HL-60/S4 treated with retinoic acid at 250 ng/mL for 4 days and 3 days (cell line): ENCODE data around the gene FMC1.

Experiments used
- in situ Hi-C: fragments of 300-500 bp; cut with MboI; formaldehyde crosslinking; loops from 2 replicates; pipeline ENCODE4 v1.7.0; 2022; ENCODE audit warnings: low sequenced_read_pairs

FMC1 gene

GRCh38 chr7:139370943-139371313 is 29.8 kb downstream of the FMC1 start:
- in situ Hi-C loops = no loop called here

DNA sequence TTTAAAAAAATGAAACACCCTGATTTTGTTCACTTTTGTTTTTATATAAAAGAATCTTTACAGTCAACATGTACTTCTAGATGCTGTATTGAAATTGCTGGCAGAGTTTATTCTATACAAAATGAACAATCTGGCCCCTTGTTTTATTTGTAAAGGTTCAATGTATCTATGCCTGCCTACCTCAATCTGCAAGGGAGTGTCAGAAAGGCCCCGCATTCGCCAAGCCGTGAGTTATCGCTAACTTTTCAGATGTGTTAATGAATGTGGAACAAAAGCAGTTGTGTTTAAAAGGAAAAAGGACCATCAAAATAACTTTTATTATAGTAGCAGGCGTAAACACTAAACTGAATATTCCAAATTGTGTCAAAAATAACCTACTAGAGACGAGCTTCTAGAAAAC is 33.1 kb downstream of the FMC1 start:
- in situ Hi-C loops = no loop called here

- in situ Hi-C loops = no loop called here
Observed at GRCh38 chr7:139382439-139382838, 41.3 kb downstream of the FMC1 start.

GRCh38 chr7:139384611-139385010 is 43.5 kb downstream of the FMC1 start:
- in situ Hi-C loops = no loop called here

- in situ Hi-C loops = no loop called here
Observed at GRCh38 chr7:139387594-139387993, 46.5 kb downstream of the FMC1 start.

GRCh38 chr7:139389091-139389490 is 48.0 kb downstream of the FMC1 start:
- in situ Hi-C loops = no loop called here

- in situ Hi-C loops = no loop called here
Observed at GRCh38 chr7:139389774-139390173, 48.6 kb downstream of the FMC1 start.

DNA sequence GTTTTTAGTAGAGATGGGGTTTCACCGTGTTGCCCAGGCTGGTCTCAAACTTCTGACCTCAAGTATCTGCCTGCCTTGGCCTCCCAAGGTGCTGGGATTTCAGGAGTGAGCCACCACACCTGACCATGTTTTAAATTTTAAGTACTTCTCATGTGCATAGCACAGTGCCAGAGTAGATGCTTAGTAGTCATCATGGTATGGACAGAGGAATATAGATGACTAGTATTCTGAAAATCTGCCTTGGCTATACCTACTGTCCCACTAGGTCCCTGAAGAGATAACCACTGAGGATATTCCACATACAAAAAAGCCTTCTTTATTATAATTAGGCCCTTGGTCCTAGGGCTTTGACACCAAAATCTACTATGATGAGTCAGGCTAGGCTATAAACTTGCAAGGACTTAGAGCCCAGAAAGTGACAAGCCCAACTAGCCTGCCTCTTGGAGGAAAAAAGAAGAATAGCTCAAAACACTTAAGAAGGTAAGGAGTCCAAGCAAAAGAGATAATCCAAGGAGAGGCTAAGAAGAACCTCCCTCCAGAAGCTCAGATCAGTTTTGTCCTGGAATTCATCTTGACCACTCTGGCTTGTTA is 52.6 kb downstream of the FMC1 start:
- in situ Hi-C loops = no loop called here

DNA sequence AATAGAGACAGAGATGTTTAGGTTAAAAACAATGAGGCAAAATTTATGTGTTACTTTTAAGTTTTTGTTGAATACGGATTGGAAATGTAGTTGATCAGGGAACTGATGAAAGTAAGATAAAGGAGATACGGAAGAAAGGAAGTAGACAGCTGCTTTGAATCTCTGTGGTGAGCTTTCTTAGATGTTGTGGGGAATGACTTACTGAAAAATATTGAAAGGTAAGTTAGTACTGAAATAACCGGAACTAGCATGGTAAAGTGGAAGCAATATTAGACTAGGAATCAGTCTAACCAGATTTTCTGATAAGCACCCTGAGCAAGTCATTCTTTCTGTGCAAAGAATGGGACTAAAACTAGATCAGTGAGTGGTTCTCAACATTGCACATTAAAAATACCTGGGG is 53.4 kb downstream of the FMC1 start:
- in situ Hi-C loops = no loop called here
